ENCODE measurements around the gene NDOR1.

NDOR1 gene

DNA sequence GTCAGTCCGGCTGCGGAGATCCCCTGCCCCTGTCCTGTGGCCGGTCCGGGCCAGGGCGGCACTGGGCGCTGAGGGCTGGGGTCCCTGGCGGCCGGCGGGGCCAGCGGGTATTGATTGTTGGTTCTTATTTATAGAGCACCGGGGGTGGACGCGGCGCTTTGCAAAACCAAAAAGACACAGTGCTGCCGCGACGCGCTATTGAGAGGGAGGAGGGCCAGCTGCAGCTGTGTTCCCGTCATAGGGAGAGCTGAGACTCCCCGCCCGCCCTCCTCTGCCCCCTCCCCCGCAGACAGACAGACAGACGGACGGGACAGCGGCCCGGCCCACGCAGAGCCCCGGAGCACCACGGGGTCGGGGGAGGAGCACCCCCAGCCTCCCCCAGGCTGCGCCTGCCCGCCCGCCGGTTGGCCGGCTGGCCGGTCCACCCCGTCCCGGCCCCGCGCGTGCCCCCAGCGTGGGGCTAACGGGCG, 38.2 kb upstream of the NDOR1 start:
- in situ Hi-C loops (cut with MboI; ENCODE audit: low sequenced_read_pairs): no loop called here

DNA sequence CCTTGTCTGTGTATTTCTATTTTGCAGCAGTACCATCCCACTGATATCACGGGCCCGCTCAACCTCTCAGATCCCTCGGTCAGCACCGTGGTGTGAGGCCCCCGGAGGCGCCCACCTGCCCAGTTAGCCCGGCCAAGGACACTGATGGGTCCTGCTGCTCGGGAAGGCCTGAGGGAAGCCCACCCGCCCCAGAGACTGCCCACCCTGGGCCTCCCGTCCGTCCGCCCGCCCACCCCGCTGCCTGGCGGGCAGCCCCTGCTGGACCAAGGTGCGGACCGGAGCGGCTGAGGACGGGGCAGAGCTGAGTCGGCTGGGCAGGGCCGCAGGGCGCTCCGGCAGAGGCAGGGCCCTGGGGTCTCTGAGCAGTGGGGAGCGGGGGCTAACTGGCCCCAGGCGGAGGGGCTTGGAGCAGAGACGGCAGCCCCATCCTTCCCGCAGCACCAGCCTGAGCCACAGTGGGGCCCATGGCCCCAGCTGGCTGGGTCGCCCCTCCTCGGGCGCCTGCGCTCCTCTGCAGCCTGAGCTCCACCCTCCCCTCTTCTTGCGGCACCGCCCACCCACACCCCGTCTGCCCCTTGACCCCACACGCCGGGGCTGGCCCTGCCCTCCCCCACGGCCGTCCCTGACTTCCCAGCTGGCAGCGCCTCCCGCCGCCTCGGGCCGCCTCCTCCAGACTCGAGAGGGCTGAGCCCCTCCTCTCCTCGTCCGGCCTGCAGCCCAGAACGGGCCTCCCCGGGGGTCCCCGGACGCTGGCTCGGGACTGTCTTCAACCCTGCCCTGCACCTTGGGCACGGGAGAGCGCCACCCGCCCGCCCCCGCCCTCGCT, 37.5 kb upstream of the NDOR1 start:
- in situ Hi-C loops (cut with MboI; ENCODE audit: low sequenced_read_pairs): no loop called here

DNA sequence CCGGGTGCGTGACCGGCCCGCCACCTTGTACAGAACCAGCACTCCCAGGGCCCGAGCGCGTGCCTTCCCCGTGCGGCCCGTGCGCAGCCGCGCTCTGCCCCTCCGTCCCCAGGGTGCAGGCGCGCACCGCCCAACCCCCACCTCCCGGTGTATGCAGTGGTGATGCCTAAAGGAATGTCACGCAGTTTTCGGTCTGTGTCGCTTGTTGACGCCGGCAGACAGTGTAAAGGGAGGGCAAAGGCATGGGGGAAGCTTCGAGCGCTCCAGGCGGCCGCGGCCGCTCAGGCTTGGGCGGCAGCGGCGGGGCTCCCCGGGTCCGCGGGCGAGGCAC, 37.0 kb upstream of the NDOR1 start:
- in situ Hi-C loops (cut with MboI; ENCODE audit: low sequenced_read_pairs): no loop called here

DNA sequence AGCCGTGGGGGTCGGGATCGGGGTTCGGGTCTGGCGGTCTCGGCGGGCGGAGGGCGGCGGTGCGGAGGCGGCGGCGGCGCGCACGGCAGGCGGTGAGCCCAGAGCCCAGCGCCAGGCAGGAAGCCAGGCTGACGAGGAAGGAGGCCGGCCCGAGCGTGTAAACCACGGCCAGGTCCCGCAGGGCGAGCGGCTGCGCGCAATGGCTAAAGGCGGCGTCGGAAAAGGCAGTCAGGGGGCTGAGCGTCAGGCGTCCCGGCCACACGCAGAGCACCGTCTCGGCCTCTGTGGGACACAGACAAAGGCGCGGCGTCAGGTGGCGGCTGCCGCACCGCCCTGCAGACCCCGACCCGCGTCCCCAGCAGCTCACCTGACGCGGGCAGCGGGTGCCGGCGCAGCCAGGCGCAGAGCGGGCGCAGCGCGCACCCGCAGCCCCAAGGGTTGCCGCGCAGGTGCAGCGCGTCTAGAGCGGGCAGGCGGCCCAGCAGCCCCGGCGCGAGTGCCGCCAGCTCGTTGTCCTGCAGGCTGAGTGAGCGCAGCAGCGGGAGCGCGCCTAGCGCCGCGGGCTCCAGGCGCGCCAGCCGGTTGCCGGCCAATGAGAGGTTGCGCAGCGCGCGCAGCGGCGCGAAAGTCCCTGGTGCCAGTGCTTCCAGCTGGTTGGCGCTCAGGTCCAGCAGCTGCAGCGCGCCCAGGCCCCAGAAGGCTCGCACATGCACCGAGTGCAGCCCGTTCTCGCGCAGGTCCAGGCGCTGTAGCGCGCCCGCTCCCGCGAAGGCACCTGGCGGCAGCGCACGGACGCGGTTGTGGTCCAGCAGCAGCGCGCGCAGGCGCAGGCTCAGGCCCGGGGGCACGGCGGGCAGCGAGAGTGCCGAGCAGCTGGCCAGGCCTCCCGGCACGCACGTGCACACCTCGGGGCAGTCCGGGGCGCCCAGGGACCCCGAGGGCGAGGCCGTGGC, 36.3 kb upstream of the NDOR1 start:
- in situ Hi-C loops (cut with MboI; ENCODE audit: low sequenced_read_pairs): no loop called here

DNA sequence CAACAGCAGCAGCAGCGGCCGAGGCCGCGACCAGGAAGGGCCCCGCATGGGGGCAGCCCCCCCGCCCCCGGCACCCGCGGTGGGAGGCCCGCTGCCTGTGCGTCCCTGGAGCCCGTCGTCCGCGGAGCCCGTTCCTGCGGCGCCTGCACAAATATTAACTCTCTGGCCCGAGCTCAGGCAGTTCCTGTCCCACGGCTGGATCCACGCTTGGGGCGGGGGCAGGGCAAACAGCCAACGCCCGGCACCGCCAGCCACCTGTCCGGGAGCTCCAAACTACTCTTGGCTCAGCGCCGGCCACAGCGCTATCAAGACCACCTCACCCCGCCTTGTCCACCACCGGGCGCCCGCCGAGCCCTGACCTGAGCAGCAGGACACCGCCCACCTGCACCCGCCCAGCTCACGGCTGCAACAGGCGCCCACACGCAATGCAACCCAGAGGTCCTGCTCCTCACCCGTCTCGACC, 35.6 kb upstream of the NDOR1 start, which contains the start of gene LRRC26:
LRRC26 (minus strand) TSS at position 156 of the 463 bp plus-strand sequence; CDS start at position 48, 108 bp downstream.
- in situ Hi-C loops (cut with MboI; ENCODE audit: low sequenced_read_pairs): no loop called here

DNA sequence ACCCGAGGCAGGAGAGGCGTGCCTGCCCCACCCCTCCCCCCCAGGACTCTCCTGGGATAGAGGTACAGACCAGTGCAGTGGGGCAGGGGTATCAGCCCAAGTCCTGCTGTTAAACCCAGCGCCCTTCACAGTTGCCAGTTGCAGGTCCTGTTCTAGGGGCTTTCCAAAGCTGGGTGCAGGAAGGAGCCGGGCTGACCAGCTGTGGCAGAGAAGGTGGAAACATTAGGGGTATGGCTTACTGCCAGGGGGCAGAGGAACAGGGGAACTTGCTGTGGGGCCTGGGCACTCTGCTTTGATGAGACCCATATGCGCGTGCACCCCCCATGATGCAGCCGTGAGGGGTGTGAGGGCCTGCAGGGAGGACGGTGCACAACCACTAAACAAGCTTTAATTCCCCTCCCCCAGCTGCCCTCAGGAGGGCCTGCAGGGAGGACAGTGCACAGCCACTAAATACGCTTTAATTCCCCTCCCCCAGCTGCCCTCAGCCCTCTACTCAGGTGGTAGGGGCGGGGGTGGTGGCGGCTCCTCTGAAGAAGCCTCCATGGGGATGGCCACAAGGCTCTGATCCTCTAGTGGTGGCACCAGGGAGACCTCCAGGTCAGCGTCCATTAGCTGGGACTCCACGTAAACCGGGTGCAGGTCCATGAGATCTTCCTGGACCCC, 34.9 kb upstream of the NDOR1 start:
- in situ Hi-C loops (cut with MboI; ENCODE audit: low sequenced_read_pairs): no loop called here

DNA sequence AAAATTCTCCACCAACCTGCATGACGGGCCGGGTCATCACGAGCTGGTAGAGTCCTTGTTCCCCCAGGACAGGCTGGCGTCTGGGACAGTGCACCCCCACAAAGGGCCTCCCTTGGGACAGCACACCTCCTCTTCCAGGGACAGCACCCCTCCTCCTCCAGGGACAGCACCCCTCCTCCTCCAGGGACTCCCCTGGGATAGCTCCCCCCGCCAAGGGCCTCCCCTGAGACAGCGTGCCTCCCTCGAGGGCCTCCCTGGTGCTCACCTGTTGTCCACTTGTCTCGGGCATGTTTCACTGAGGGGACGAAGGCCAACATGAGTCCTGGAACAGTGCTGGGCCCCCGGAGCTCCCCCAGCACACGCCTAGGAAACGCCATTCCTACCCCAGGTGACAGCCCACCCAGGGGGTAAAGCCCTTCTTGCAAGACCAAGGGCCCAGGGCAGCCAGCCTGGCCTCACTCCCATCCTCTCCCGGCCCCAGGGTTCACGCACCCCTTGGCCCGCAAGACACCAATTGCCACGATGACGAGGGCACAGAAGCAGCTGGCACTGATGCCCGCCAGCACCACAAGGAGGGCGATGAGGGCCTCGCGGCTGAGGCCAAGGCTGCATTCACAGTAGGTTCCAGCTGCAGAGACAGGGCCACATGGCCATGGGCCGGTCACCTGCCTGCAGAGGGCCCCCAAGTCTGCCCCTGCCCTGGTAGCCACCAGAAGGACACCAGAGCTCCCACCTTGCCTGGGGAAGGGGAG, 34.2 kb upstream of the NDOR1 start:
- in situ Hi-C loops (cut with MboI; ENCODE audit: low sequenced_read_pairs): no loop called here

DNA sequence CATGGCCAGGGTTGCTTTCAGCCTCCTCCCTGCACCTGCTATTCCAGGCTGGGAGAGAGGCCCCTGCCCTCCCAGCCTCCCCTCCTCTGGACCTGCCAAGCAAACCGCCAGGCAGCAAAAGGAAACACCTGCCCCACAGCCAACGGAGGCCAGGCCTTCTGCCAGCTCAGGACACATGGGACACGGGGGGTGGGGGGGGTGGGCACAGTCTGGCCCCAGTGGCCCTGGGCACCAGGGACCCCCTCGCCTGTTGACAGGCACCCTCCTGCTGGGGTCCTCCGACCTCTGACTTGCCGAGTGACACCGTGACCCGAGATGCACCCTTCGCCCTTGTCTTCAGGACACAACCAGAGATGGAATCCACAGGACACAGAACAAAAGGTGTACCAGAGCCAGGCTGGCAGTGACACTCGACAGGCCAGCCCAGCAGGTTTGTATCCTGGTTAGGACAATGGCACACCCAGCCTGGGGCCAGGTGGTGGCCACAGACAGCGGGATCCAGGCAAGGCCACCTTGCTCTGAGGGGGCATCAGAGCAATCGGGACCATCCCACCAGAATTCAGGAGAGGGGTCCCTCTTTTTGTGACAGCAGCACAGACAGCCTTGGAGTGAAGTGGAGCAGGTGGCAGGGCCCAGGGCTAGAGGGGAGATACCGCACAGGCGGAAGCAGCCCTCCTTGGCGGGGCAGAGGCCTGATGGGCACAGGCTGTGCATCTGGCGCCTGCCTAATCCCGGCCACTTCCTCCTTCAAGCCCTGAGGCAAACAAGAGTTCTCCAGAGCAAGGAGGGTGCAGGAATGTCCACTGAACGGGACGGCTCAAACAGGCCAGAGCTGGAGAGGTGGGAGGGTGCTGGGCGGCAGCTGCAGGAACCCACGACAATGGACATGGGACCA, 32.4 kb upstream of the NDOR1 start:
- in situ Hi-C loops (cut with MboI; ENCODE audit: low sequenced_read_pairs): no loop called here

DNA sequence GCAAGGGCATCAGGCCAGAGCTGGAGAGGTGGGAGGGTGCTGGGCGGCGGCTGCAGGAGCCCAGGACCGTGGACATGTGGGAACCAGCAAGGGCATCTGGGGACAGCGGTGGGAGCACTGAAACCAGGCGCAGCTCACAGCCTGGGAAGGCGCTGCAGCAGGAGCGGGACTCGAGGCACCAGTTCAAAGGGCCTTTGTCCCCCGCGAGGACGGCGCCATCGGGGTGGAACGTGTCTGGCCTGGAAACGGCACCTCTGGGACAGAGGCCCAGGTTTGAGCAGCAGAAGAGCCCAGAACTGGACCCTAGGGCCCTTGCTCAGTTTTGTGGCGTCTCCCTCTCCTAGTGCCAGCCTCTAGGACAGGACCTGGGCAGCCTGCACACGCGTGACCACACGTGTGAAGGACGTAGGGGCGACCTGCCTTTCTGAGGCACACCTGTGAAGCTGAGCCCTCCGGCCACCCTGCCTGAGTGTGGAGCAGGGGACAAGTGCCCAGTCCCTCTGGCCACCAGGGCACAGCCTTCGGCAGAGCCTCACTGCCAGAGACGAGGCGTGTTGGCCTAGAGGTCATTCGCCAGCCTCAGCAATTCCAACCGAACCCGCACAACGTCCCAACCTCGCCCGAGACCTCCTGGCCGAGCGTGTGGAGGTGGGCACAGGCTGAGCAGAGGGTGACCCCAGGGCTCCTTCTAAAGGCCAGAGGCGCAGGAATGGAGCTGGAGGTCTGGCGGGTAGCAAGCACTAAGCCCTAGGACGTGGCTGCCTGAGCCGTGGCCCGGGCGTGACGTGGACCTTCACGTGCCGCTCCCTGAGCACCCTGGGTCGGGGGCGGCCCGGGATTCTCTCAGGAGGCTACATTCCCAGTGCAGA, 31.5 kb upstream of the NDOR1 start:
- in situ Hi-C loops (cut with MboI; ENCODE audit: low sequenced_read_pairs): no loop called here

DNA sequence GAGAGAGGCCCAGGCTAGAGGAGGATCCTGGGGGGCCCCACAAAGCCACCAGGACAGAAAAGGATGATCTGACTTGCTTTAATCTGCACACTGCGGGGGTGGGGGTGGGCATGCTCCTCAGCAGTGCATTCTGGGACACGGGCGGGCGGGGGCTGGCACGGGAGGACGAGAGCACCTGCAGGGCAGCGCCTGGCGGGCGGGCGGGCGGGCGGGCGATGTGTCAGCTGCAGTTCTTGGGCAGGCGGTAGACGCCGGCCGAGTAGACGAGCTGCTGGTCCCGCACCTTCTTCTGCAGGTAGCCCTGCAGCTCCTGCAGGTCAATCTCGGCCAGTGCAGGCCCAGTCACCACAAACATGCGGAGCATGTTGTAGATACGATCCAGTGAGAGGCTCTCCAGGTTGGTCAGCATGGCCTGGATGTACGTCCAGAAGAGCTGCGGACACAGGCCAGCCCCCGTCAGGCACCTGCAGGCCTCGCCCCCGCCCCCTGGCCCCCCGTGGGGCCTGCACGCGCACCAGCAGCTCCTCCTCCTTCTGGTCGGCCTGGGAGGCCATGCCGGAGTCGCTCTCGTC, 30.7 kb upstream of the NDOR1 start:
- in situ Hi-C loops (cut with MboI; ENCODE audit: low sequenced_read_pairs): no loop called here

DNA sequence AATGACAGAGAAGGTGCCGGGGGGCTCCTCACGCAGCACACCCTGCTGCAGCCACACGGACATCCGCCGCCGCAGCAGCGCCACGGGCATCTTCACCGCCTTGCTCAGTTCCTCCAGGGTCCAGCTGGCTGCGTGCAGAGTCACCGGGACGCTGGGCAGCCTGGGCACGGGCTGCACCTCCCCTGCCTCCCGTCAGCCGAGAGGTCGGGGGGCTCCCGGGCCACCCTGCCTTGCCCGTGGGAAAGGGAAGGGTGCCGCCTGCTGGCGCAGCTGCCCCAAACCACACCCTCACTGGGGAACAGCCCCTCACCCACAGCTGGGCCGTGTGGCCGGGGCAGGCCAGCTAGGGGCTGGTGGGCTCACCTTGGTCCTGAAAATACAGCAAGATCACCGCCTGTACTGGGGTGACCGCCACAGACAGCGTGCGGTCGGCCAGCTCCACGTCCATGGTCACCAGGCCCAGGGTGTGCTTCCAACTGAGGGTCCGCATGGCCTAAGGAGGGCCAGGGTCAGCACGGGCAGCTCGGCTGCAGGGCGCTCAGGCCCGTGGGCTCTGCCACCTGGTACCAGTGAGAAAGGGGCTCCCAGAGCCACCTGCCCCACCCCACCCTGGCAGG, 30.0 kb upstream of the NDOR1 start:
- in situ Hi-C loops (cut with MboI; ENCODE audit: low sequenced_read_pairs): no loop called here

DNA sequence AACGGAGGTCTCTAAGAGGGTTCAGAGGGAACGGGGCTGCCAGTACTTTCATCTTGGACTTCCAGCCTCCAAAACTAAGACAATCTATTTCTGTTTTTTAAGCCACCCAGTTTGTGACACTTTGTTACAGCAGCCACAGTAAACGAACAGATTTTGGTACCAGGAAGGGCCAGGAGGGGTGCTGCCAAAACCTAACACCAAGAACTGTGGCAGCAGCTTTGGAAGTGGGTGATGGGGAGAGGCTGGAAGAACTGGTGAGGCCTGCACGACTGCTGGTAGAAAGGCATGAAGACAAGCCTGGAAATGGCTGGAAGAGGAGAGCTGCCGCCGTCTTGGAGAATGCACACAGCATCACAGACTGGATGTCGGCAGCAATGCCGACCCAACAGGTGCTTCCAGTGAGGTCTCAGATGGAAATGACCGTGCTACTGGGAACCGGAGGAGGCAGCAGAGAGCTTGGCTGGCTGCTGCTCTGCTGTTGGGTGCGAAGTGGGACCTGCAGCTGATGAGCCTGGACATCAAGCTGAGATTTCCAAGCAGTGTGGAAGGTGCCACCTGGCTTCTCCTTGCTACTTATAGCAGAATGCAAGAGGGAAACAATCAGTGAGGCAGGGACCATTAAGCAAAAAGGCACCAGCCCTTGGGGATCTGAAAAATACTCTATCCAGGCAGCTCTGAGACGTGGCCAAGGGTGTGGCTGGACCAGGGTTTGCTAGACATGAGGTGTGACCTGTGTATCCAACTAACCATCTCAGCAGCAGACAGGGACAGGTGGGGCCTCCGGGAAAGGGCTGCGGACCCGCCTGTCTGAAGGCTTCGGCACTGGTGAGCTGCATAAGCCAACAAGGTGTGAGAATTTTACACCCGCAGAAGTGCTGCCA, 29.0 kb upstream of the NDOR1 start:
- in situ Hi-C loops (cut with MboI; ENCODE audit: low sequenced_read_pairs): no loop called here

DNA sequence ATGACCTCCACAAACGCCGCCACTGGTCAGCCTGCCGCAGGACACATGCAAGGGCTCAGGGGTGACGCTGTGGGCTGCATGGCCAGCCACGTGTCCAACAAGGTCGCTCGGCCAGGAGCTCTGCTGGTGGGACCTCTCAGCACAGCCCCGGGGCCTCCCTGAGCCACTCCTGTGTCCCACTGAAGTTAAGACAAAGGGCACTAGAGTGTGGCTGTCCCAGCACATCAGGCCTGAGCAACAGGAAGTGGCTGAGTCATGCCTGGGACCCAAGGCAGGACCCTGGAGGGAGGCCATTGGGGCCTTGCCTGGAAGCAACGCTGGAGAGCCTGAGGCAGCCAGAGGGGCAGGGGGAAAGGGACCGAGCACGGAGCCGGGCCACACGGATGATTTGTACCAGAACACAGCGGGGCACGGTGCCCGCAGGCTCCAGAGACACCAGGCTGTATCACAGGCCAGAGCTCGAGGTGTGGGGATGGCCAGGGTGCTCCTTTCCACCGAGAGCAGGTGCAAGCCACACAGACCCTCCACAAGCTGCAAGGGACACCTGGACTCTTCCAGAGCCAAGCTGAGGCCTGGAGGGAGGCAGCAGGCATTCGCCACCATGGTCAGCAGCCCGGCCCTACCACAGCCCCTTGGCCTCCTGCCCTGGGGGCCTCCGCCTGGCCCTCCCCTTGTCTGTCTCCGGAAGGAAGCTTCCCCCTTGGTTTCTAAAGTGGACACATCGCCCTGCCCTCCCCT, 27.1 kb upstream of the NDOR1 start:
- in situ Hi-C loops (cut with MboI; ENCODE audit: low sequenced_read_pairs): no loop called here

DNA sequence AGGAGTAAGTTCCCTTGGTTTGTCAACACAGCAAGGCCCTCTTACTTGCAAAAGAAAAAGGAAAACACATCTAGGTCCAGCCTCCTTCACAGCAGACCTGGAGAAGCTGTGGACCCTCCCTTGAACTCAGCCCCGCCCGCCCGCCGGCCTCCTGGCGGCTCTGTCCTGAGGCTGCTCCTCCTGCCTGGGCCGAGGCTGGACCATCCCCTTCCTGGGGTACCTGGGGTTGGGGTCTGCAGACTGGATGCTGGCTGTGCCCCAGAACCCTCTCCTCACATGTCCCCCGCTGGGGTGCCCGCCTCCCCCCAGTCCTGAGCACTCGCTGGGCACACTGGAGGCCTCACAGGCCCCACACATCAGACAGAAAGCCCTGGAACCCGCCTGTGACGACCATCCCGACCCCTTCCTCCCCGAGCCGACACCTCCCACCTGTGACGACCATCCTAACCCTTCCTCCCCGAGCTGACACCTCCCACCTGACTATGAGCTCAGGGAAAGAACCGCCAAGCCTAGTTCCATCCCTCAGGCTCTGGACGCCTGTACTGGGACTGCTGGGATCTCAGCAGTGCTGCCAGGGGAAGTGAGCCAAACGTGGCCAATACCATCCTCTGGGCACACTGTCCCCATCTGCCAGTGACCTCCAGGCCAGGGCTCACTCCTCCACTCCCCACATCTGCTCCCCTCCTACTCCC, 26.4 kb upstream of the NDOR1 start:
- in situ Hi-C loops (cut with MboI; ENCODE audit: low sequenced_read_pairs): no loop called here

DNA sequence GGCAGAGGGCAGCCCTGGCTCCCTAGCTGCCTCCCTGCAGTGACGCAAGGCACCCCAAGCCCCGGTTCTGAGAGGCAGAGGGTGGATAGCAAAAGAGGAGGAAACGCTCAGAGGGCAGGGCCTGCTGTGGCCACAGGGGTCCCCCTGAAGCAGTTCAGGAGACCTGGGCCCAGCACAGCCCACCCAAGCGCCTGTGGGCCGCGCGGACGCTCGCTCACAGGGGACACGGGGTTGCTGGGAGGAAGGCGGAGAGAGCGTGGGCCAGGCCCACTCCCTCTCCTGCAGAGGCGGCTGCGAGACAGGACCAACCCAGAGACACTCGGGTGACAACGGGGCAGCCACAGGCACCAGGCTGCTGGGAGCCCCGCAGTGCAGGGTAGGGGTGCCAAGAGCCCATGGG, 25.7 kb upstream of the NDOR1 start:
- in situ Hi-C loops (cut with MboI; ENCODE audit: low sequenced_read_pairs): no loop called here

Measured in HL-60/S4 (cell line).